Measurements from ENCODE around the gene SRD5A1.

DNA sequence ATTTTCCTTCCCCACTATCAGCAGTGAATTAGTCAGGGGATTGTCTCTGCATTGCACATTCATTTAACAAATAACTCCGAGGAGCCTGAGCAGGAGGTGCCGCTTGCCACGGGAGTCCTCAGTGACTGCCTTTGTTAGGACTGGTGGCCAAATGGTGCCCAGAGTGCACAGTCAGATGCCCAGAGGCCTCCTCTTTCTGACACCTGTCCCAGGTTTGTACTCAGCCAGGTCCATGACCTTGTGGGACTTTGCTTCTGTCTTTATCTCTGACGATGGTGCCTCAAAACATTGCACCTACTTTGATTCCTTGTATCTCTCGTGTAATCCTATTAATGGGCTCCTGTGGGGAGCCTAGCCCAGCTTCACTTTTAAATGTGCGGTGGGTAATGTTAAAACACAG, 4.3 kb downstream of the SRD5A1 start:
- TF ChIP-seq, protein P1, sequence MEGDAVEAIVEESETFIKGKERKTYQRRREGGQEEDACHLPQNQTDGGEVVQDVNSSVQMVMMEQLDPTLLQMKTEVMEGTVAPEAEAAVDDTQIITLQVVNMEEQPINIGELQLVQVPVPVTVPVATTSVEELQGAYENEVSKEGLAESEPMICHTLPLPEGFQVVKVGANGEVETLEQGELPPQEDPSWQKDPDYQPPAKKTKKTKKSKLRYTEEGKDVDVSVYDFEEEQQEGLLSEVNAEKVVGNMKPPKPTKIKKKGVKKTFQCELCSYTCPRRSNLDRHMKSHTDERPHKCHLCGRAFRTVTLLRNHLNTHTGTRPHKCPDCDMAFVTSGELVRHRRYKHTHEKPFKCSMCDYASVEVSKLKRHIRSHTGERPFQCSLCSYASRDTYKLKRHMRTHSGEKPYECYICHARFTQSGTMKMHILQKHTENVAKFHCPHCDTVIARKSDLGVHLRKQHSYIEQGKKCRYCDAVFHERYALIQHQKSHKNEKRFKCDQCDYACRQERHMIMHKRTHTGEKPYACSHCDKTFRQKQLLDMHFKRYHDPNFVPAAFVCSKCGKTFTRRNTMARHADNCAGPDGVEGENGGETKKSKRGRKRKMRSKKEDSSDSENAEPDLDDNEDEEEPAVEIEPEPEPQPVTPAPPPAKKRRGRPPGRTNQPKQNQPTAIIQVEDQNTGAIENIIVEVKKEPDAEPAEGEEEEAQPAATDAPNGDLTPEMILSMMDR (conservative IDR thresholded peaks at IDR 0.05): no peak
- TF ChIP-seq ZFX (IDR thresholded peaks at IDR 0.05): no peak
